Loucy (cell line): Measurements from ENCODE around the gene SH3RF1.

ENCODE experiments used
- EZH2phosphoT487 ChIP-seq: fragments of 200-600 bp; IDR thresholded peaks from 2 replicates; pipeline ENCODE4 v1.6.1; 2018; ENCODE audit warnings: antibody characterized with exemption, mild to moderate bottlenecking, moderate library complexity, borderline replicate concordance
- TF ChIP-seq, protein P1 (sequence below): fragments of 200-600 bp; sonication (generic); conservative IDR thresholded peaks from 2 replicates; pipeline ENCODE4 v1.5.1; 2014; ENCODE audit warnings: mild to moderate bottlenecking, antibody characterized with exemption, low read length

DNA sequence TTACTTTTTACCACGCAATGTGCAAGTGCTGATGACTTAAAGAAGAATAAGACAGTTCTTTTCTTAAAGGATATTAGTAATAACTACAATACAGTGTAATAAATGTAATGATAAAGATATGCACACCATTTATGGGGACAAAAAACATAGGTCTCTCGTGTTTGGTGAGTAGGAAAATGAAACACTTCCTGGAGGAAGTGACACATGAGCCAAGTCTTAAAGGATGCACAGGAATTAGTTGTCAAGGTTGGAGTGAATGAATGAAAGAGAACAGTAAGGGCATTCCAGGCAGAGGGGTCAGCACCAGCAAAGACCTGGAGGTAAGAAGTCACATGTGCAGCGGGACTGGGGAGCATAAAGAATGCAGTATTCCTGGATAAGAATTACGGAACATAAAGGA lies 112.7 kb downstream of the SH3RF1 start:
- TF ChIP-seq, protein P1, sequence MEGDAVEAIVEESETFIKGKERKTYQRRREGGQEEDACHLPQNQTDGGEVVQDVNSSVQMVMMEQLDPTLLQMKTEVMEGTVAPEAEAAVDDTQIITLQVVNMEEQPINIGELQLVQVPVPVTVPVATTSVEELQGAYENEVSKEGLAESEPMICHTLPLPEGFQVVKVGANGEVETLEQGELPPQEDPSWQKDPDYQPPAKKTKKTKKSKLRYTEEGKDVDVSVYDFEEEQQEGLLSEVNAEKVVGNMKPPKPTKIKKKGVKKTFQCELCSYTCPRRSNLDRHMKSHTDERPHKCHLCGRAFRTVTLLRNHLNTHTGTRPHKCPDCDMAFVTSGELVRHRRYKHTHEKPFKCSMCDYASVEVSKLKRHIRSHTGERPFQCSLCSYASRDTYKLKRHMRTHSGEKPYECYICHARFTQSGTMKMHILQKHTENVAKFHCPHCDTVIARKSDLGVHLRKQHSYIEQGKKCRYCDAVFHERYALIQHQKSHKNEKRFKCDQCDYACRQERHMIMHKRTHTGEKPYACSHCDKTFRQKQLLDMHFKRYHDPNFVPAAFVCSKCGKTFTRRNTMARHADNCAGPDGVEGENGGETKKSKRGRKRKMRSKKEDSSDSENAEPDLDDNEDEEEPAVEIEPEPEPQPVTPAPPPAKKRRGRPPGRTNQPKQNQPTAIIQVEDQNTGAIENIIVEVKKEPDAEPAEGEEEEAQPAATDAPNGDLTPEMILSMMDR: no peak
- no peak for TF ChIP-seq EZH2phosphoT487
